IMR-90 (cell line): ENCODE data around the gene SPATA33.

Source experiments
- CEBPB ChIP-seq: IDR thresholded peaks from 2 replicates; pipeline ENCODE4 v1.6.1; 2012; ENCODE audit warnings: low read depth, low read length, improper control_type of control experiment
- POLR2A ChIP-seq: IDR thresholded peaks from 2 replicates; pipeline ENCODE4 v1.6.1; 2012; ENCODE audit warnings: mild to moderate bottlenecking, low read depth, low read length
- RAD21 ChIP-seq: IDR thresholded peaks from 2 replicates; pipeline ENCODE4 v1.6.1; 2012; ENCODE audit warnings: low read length, improper control_type of control experiment
- TF ChIP-seq, protein P1 (sequence below): conservative IDR thresholded peaks from 2 replicates; pipeline ENCODE4 v1.5.1; 2012; ENCODE audit warnings: mild to moderate bottlenecking, low read depth, low read length, improper control_type of control experiment

DNA sequence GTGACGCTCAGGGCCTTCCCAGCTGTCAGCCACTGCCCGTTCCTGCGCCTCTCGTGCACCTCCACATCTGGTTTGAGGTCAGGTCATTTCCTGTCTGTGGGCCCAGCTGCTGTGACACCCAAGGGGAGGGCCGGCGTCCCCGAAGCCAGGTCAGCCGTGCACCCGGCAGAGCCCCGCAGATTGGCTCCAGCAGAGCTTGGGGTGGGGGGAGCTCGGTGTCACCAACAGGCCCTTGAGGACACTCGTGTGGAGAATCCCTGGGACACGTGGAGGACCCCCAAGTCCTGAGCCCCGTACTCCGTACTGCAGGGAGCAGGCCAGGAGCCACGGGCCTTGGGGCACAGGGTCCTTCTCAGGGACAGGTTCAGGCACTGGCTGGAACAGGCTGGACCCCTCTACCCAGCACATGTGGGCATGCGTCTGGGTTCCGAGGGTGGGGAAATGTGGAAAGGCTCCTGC is 39.1 kb downstream of the SPATA33 start:
- no peak for TF ChIP-seq POLR2A
- TF ChIP-seq, protein P1, sequence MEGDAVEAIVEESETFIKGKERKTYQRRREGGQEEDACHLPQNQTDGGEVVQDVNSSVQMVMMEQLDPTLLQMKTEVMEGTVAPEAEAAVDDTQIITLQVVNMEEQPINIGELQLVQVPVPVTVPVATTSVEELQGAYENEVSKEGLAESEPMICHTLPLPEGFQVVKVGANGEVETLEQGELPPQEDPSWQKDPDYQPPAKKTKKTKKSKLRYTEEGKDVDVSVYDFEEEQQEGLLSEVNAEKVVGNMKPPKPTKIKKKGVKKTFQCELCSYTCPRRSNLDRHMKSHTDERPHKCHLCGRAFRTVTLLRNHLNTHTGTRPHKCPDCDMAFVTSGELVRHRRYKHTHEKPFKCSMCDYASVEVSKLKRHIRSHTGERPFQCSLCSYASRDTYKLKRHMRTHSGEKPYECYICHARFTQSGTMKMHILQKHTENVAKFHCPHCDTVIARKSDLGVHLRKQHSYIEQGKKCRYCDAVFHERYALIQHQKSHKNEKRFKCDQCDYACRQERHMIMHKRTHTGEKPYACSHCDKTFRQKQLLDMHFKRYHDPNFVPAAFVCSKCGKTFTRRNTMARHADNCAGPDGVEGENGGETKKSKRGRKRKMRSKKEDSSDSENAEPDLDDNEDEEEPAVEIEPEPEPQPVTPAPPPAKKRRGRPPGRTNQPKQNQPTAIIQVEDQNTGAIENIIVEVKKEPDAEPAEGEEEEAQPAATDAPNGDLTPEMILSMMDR, result no peak
- no peak for TF ChIP-seq CEBPB
- TF ChIP-seq RAD21, result no peak
